ENCODE results near the gene MARCHF10.

GRCh38 chr17:62793919-62794665, 14.0 kb downstream of the MARCHF10 start:
- TF ChIP-seq CTCF (IDR thresholded peaks at IDR 0.05) (no peak), POLR2A (IDR thresholded peaks at IDR 0.05; ENCODE audit: low read depth) (no peak)
